Measurements from ENCODE around the gene CEP120.

CEP120 gene

GRCh38 chr5:123429993-123430392, 6.8 kb upstream of the CEP120 start:
- Histone ChIP-seq H2AFZ (ENCODE audit: low read depth, low read length, severe bottlenecking) (no peak overlapping the region), H3K79me2 (ENCODE audit: insufficient read depth, low read length) (no peaks in the 10 kb centered on the region), H3K9ac (ENCODE audit: low read length) (no peak overlapping the region), H3K9me3 (ENCODE audit: insufficient read depth, low read length) (no peaks in the 10 kb centered on the region), H3K4me2 (ENCODE audit: low read depth, low read length, poor library complexity, severe bottlenecking) (no peak overlapping the region), H3K9me2 (replicated peaks; ENCODE audit: insufficient read depth, low read length) (no peaks in the 10 kb centered on the region), H3K27me3 (ENCODE audit: low read length) (no peaks in the 10 kb centered on the region), H3F3A (ENCODE audit: insufficient read depth) (no peaks in the 10 kb centered on the region), H3K36me3 (ENCODE audit: low read length) (no peaks in the 10 kb centered on the region), H3K27ac (ENCODE audit: low read depth, low read length) (no peak overlapping the region), H3K4me3 (ENCODE audit: insufficient read depth, low read length, poor library complexity, severe bottlenecking) (no peak overlapping the region), H4K20me1 (ENCODE audit: low read depth, low read length) (no peaks in the 10 kb centered on the region)
- TF ChIP-seq EZH2phosphoT487 (conservative IDR thresholded peaks at IDR 0.05; ENCODE audit: low read length), result no peak
- no peak for TF ChIP-seq CTCF (IDR thresholded peaks at IDR 0.05; ENCODE audit: insufficient read depth, low read length, poor library complexity, severe bottlenecking)

GRCh38 chr5:123429221-123429954, 6.2 kb upstream of the CEP120 start:
- no peak overlapping the region for H2AFZ ChIP-seq (ENCODE audit: low read depth, low read length, severe bottlenecking)
- no peak overlapping the region for H3K27ac ChIP-seq (ENCODE audit: low read depth, low read length)
- H3K4me3 ChIP-seq (ENCODE audit: insufficient read depth, low read length, poor library complexity, severe bottlenecking), result no peak overlapping the region
- no peak overlapping the region for H3K4me2 ChIP-seq (ENCODE audit: low read depth, low read length, poor library complexity, severe bottlenecking)
- no peaks in the 10 kb centered on the region for H3K9me2 ChIP-seq (replicated peaks; ENCODE audit: insufficient read depth, low read length)
- no peak overlapping the region for H3K9ac ChIP-seq (ENCODE audit: low read length)
- no peaks in the 10 kb centered on the region for H3F3A ChIP-seq (ENCODE audit: insufficient read depth)
- TF ChIP-seq CTCF (IDR thresholded peaks at IDR 0.05; ENCODE audit: insufficient read depth, low read length, poor library complexity, severe bottlenecking), result no peak
- no peak for TF ChIP-seq EZH2phosphoT487 (conservative IDR thresholded peaks at IDR 0.05; ENCODE audit: low read length)
- H3K9me3 ChIP-seq (ENCODE audit: insufficient read depth, low read length), result no peaks in the 10 kb centered on the region
- no peaks in the 10 kb centered on the region for H4K20me1 ChIP-seq (ENCODE audit: low read depth, low read length)
- no peaks in the 10 kb centered on the region for H3K36me3 ChIP-seq (ENCODE audit: low read length)
- no peaks in the 10 kb centered on the region for H3K27me3 ChIP-seq (ENCODE audit: low read length)
- no peaks in the 10 kb centered on the region for H3K79me2 ChIP-seq (ENCODE audit: insufficient read depth, low read length)

- TF ChIP-seq CTCF (IDR thresholded peaks at IDR 0.05; ENCODE audit: insufficient read depth, low read length, poor library complexity, severe bottlenecking) (no peak), EZH2phosphoT487 (conservative IDR thresholded peaks at IDR 0.05; ENCODE audit: low read length) (no peak)
- H3K9me3 ChIP-seq (ENCODE audit: insufficient read depth, low read length), result no peaks in the 10 kb centered on the region
- H3K27ac ChIP-seq (ENCODE audit: low read depth, low read length), result no peak overlapping the region
- no peaks in the 10 kb centered on the region for H3K79me2 ChIP-seq (ENCODE audit: insufficient read depth, low read length)
- H2AFZ ChIP-seq (ENCODE audit: low read depth, low read length, severe bottlenecking), result no peak overlapping the region
- no peaks in the 10 kb centered on the region for H3K27me3 ChIP-seq (ENCODE audit: low read length)
- H4K20me1 ChIP-seq (ENCODE audit: low read depth, low read length), result no peaks in the 10 kb centered on the region
- no peak overlapping the region for H3K9ac ChIP-seq (ENCODE audit: low read length)
- H3F3A ChIP-seq (ENCODE audit: insufficient read depth), result no peaks in the 10 kb centered on the region
- no peaks in the 10 kb centered on the region for H3K36me3 ChIP-seq (ENCODE audit: low read length)
- H3K4me3 ChIP-seq (ENCODE audit: insufficient read depth, low read length, poor library complexity, severe bottlenecking), result no peak overlapping the region
- H3K4me2 ChIP-seq (ENCODE audit: low read depth, low read length, poor library complexity, severe bottlenecking), result no peak overlapping the region
- no peaks in the 10 kb centered on the region for H3K9me2 ChIP-seq (replicated peaks; ENCODE audit: insufficient read depth, low read length)
These were observed 5.5 kb upstream of the CEP120 start for GRCh38 chr5:123428521-123429220.
